ENCODE results near the gene OGA.
A peak's percentile ranks its signal among the peaks of the same experiment; 100 is the strongest.
"Not testable (repeated sequence)": the region's sequence is repeated elsewhere in the genome, so short reads cannot be mapped to it uniquely, and the experiment has no call there.

The OGA gene

GRCh38 chr10:101793526-101793925, 24.7 kb downstream of the OGA start:
- no peak for DNase-seq

- DNase-seq, result no peak
Observed at GRCh38 chr10:101789686-101790085, 28.6 kb downstream of the OGA start.

DNA sequence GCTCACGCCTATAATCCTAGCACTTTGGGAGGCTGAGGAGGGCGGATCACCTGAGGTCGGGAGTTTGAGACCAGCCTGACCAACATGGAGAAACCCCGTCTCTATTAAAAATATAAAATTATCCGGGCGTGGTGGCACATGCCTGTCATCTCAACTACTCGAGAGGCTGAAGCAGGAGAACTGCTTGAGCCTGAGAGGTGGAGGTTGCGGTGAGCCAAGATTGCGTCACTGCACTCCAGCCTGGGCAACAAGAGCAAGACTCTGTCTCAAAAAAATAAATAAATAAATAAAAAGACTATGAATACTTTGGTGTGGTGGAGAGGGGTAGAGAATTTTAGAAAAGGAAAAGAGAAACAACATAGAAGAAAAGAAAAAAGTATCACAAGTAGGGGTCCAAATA, 29.0 kb downstream of the OGA start:
- DNase-seq, result not testable (repeated sequence)

GRCh38 chr10:101785801-101786200, 32.4 kb downstream of the OGA start:
- DNase-seq, result no peak

GRCh38 chr10:101784558-101784957, 33.7 kb downstream of the OGA start:
- no peak for DNase-seq

- no peak for DNase-seq
Observed at GRCh38 chr10:101783736-101784118, 34.5 kb downstream of the OGA start.

DNA sequence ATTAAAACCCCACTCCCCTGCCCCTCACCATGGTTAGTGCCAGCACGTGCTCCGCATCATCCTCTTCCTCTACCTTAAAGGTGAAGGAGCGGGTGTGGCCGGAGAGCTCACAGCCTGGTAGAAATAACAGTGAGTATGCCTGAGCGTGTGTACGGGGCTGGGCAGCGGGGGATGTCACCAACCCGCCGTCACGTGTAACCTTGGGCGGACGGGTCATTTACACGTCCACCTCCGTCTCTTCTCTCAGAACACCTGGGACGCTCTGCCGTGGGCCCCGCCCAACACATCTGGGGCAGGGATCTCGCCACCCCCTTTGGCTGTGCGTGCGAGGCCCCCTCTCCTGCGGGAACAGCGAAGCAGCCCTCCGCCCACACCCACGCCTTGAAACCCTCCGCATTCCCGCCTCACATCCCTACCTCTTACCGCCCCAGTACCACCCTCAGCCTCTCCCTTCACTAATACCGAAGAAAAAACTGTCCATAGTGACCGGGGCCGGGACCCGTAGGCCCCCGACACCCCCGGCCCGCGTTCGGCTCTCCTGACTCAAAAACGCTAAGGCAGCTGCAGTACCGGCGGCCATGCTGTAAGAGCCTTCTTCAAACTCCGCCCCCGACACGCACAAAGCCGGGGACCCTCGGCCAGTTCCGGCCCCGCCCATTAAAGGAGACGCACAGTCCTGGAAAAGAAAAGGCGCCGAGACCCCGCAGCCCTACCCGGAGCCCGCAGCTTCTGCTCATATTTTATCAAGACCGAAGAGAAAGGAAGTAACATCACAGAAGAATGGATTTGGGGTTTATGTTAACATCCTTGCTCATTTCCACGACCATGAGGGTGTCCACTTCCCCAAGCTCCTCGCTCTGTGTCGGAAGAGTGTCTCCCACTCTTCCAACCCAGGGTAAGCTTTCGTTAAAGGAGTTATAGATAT, 35.2 kb downstream of the OGA start, which contains the start of gene NPM3:
NPM3 (minus strand) TSS at position 636 of the 925 bp plus-strand sequence; CDS start at position 580, 56 bp downstream.
- DNase-seq, result peak; percentile 79 to 80

- DNase-seq, result no peak
Observed at GRCh38 chr10:101781984-101782810, 36.0 kb downstream of the OGA start.

DNA sequence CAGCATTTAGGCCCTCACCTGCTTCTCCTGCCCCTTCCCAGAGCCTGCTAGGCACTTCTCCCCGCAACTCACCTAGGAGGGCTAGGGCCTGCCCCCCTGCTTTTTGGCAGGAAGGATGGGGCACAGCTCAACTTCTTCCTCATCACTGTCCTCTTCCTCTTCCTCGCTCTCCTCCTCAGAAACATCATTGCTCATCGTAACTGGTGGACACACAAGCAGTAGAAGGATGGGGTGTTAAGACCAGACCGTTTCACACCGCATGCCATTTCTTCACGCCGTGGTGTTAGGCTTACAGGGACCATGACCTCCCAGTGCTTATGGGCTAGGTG, 36.6 kb downstream of the OGA start:
- no peak for DNase-seq

GRCh38 chr10:101780818-101781654, 37.2 kb downstream of the OGA start:
- peak; percentile 74 to 76 for DNase-seq

DNA sequence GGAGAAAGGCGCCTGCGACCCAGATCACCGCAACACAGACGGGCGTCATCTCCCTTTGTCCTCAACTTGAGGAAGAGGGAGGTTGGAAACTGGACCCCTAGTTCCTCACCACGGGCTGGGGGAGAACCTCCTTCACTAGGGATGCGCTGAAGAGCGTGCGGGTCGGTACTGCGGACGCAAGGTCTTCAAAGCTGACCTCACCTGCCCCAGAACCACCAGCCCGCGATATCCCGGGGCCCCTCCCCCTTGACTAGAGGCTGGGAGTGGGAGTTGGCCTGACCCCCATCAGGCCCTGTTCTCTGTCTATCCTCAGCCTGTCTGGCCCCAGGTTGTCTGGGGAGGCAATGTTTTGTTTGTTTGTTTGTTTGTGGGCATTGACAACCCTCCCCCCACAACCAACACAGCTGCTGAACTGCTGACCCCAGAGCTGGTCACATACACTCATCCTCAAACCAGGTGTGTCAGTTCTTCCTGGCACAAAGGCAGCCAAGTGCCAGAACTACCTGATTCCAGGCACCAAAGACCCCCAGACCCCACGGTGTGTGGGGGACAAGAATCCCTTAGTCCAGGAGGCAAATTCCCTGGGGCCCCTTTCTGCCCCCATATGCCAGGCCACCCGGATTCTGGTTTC, 37.9 kb downstream of the OGA start:
- DNase-seq, result no peak

- peak; percentile 80 to 81 for DNase-seq
Observed at GRCh38 chr10:101779544-101780186, 38.6 kb downstream of the OGA start.

GRCh38 chr10:101778781-101779543, 39.3 kb downstream of the OGA start:
- peak in 1 of 2 donors; percentile 11 for DNase-seq

DNA sequence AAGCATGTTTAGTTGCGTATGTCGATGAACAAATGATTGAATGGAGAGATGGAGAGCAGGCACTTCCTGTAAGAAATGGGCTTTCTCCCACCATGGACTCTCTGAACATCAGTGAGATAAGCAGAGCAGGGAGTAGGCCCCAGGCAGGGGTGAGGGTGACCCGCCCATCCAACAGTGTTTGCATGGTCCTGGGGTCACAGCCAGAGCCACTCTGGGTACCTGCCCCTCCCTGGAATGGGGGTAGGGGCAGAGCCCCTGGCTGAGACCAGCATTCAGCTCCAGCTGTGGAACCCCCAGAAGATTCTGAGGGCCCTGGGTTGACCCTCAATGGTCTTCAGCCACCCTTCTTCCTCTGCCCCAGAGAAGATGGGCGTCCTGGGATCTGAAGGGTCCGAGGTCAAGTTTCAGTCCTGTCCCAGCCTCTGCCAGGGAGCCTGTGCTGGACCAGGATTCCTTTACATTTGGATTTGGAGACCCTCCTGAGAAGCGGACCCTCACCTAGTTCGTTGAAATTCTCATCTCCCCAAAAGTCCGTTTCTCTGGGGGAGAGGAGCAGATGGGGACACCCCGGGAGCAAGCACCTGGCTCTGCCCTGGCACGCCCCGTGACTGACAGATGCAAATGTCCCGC, 40.0 kb downstream of the OGA start:
- no peak for DNase-seq

DNA sequence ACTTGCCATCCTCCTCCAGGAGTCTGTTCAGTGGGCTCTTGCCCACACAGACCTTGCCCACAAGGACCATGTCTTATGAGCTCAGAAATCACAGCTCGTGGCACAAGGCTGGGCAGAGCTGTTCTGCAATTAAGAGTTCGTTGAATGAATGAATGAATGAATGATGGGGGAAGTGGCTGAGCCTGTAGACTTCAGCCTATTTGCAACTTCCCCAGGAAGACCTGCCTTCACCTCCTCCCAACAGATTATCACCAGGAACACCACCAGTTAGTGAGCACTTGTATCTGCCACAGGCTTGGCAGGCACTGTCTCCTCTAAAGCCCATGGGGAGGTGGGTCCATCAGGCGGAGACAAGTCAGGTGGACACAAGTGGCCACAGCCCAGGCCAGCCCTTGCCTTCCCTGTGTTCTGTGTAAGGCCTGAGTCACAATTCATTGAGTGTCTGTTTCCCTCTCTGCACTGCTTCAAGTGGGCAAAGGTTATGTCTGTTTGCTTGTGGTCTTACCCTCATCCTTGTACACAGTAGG, 40.6 kb downstream of the OGA start:
- DNase-seq, result no peak

DNA sequence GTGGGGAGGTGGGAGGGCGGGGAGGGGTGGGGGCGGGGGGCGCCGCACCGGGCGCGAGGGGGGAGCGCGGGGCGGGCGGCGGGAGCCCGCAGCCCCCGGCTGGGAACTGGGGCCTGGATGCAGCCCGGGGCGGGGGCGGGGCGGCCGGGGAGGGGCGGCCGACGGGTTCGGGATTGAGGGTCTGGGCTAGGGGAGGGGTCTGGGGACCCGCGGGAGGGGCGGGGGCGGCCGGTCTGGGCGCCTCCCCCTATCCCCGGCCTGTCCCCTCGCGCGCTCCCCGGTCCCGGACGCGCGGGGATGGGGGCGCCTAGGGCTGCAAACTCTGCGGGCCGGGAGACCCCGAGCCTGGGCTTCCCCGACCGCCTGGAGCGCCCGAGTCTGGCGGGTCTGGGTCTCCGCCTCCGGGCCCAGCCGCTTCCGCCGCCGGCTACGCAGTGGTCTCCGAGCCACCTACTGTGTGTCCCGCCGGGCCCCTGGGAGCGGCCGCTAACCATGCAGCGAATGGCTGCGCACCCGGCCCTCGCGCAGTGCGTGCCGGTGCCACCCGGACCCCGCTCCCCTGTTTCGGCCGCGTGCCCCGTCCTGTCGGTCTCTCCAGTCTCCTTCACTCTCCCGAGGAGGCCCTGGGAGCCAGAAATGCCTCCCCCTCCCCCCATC, 42.0 kb downstream of the OGA start:
- no peak for DNase-seq

DNA sequence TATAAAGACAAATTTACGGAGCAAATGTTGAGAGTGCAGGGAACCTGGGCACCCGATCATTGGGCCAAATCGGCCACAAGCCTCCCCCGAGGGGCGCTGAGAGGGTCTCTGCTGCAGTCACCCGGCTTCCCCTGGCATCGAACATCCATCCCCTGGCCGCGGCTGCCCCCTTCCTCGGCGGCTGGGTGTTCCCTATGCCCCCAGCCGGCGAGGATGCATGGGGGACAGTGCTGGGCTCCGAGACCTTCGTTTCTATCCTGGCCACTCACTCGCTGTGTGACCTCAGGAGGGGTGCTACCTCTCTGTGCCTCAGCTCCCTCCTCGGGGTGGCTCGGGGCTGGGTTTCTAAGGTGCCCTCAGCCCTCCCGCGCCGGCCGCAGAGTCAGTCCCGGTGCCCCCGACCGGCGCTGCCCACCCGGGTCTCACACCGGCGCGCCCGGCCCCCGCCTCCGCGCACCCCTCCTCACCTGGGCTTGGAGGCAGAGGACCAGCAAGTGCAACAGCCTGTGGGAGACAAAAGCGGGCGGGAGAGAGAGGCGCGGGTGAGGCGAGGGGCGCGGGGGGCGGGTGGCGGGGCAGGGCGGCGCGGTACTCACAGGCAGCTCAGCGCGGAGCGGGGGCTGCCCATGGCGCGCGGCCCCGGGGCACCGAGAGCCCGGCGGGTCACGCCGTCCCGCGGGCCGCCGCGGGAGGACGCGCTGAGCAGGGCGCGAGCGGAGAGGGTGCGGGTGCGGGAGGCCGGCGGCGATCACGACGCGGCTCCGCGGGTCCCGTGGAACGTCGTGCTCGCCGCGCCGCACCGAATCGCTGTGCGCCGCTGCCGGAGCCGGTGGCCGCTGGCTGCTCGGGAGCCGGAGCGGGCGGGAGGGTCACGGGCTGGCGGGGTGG, 42.7 kb downstream of the OGA start, which contains the start of gene FGF8:
FGF8 (minus strand) TSS at position 842 of the 888 bp plus-strand sequence; CDS start at position 628, 214 bp downstream.
- DNase-seq, result no peak

DNA sequence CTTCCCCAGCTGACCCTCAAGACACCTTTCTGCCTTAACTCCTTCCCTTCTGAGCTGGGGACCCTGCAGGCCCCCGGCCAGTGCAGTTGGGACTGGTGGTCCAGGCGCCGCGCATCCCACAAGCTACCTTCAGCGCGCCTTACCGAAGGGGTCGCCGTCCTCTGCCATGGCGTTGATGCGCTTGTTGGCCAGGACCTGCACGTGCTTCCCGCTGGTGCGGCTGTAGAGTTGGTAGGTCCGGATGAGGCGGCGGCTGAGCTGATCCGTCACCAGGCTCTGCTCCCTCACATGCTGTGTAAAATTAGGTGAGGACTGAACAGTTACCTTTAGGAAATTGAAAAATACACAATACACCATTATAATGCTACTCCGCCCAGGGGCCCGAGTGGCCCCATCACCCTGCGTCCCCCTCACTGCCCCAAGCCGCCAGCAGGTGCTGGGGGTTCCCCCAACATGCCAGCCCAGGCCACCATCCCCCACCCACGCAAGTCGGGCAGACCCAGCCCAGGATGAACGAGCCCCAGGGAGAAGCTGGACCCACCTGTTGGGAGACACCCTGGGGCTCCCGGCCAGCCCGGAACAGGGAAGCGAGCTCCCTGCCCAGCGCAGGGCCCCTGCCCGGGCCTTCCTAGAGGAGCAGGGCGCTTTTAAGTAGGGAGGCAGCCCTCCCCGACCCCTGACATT, 43.5 kb downstream of the OGA start:
- no peak for DNase-seq

Data from CD4-positive, alpha-beta T cell treated with Interleukin-4 for 1 hour (primary cell).